ENCODE data around the gene ADGRB3.

Gene ADGRB3

DNA sequence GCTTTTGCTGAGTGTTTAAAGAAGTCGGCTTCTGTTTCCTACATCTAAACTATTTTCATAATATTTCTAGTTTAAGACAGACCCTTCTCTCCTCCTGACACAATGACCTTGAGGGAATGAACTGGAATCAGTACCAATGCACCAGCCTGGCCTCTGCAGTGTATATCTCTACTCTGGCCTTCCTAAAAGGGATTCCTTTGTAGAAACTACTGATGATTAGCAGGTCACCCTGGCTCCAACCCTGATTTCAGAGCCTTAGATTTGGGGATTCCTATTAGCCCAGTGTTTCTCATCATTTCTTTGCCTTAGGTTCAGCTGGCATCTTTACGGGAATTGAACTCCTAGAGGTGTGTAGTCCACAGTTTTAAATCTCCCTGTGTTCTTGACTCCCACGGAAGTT is 75.4 kb downstream of the ADGRB3 start:
- DNase-seq = no peak

DNA sequence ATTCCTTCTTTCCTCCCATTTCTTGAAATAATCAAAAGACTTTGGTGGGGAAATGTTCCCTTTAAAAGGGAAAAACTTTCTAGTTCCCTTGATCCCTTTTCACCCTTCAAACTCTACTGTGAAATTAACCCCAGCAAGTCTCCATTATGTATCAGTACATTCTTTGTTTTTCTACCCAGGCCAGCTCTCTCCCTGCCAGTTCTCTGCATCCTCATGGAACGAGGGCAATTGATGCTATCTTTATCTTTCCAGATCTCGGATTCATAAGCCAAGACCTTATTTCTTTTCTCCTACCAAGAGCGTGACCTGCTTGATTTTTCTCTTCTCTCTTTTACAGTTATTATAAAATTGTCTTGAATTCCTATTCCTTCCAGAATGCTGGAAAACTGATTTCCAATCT is 75.8 kb downstream of the ADGRB3 start:
- DNase-seq = no peak

DNA sequence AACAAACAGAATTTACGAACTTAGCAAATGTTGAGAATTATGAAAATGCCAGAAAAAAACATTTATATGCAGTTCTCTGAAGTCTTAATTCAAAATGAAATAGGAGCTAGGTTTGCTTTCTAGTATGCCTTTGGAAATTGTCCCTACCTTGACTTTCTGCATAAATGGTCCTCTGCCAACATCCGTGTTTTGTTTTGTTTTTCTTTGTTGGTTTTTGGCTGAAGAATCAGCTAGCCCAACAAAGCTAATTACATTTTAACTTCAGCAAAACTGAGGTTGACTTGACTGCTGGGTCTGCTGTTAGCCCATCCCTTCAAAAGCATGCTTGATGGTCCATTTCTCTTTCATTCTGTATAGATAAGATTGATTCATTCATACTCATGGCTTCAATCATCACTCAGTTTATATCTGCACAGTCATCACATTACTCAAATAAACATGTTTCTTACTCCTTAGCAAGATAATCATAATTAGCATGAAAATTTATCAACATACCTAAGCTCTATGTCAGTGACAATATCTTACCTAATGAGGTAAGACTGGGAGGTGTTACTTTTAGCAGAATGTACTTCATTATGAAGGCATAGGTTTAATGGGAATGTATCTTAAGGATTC is 76.4 kb downstream of the ADGRB3 start:
- no peak for DNase-seq

DNA sequence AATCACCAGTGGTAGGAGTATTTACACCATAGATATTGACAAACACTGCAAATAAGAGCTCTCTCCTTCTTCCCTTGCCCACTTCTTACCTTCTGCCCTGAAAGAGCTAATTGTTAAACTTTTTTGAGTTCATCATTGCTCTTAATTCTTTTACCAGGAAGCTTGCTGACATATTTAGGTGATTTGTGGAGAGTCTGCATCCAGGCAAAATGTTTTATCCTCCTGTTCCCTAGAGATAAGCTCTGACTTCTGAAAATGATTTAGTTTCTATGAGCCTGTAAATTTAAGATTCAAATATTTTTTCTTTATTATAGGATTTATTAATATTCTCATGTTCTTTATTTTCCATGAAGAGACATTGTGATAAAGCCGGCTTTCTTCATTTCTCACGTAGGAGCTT is 81.5 kb downstream of the ADGRB3 start:
- DNase-seq = no peak

DNA sequence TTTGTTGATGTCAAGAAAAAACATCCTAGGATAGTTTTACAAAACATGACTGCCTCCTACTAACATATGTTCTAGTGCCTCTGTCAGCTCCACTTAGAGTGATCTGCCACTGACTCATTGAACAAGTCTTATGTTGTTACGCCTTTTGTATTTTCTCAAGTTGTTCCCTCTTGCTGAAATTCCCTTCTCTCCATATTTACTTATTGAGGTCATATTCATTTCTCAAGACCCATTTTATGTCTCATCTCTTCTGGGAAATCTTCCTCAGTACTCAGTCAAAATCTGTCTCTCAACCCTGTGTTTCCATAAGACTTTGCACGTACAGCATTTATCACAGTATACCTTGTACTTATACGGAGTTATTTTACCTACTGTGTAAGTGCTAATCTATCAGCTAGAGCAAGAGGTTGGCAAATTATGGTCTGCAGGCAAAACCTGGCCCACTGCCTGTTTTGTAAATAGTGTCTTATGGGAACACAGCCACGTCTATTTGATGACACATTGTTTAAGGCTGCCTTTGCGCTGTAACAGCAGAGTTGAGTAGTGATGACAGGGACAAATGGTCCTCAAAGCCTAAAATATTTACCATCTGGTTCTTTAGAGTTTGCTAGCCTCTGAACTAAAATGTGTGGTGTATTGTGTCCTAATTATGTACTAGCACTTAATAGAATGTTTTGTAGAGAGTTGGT is 83.4 kb downstream of the ADGRB3 start:
- DNase-seq = peak; percentile 94

DNA sequence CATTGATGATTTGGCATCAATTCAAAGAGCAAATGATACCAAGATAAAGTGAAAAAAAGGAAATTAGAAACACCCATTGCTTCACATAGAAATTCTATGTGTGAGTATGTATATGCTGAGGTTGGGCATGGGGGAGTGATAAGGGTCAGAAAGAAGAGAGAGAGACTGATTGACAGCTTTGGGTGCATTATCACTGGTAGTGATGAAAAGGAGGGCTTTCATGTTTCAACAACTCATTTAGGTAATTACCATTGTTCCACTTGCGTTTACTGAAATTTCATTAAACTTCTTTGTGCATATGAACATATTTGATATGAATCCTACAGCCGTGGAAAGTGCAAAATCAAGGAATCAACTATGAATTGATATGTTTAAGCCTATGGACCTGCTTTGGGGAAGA is 84.7 kb downstream of the ADGRB3 start:
- no peak for DNase-seq

DNA sequence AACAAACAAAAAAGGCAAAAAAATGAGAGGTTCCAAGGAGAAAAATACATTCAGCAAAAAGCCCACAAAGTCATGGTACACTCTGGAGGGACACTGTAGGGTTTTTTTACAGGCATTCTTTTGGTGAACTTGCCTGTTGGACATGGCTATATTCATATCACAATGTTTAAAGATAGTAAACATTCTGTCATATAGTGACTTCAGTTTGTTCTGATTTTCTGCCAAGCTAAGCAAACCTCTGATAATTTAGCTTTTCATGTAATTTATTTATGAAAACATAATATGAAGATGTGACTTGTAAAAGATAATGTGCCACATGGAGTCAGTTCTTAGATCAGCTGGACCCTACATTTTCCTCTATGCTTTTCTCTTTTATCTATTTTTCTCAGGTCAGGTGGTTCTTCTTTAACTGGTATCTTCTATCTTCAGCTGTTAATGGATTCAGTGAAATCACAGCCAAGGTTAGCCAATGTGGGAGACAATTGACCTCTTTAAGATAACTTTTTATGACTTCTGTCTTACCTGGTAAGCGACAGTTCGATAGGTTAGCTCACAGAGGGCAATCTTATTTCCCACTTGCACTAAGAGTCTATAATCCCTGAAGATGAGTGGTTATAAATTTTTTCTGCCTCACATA is 87.9 kb downstream of the ADGRB3 start:
- no peak for DNase-seq

DNA sequence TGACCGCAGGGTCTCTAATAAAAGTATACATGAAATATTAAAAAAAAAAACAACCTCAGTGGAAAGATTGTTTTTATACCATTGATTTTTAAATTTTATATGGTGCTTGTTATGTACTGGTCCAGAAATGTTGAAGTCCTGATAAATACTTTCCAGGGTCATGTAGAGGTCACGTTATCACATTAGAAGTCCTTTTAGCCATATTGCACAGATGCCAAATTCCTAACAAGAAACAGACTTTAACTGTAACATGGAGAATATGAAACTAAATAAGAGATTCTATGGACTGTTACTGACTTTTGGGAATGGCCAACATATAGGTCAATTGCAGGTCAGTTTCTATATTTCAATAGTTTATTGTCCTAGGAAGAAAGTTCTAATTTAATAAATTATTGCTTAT is 89.0 kb downstream of the ADGRB3 start:
- DNase-seq = no peak

DNA sequence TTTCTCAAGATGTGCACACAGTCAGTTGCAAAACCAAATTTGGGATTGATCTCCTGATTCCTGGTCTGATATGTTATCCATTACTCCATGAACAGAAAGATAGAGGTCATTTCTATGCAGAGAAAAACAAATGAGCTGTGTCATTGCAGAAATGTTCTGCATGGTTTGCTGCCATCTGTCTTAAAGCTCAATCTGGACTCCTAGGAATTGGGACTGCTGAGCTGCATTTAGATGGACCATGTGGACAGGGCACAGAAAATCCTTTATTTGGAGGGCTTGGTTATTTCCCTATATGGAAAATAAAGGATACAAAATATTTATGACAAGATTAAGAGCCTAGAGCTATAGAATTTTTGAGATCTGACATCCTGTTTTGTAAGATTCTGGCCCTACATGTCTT is 91.3 kb downstream of the ADGRB3 start:
- no peak for DNase-seq

DNA sequence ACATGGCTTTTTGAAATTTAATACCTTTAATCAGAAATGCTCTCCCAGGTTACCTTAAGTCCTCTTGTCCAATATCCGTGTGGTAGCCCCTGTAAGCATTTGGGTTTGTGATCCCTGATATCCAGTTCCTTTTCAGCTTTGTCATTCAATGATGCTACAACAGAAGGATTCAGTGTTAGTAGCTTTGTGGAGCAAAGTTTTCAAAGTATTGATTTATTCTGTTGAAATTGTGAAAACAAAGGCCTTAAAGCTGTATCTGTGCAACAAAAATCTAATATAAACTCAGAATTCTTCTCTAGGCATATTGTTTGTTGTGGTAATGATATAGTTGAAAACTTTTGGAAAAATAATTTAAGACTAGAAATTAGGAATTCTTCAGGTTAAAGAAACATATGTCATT is 91.9 kb downstream of the ADGRB3 start:
- no peak for DNase-seq

DNA sequence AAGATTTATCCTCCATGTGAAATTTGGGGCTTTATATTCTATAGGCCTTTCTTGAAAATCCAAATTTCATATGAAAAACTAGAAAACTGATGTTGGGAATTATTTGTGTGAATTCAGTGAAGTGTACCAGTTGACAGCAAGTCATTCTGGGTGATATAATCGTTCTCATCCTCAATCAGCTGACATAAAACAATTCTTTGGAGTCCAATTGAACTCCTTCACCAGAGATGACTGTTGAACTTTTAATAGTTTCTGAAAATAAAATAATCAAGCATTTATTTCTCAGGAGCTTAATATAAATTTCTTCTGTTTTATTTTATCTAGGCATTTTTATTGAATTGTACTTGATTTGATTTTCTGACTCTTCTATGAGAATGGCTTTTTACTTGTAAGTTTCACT is 92.6 kb downstream of the ADGRB3 start:
- DNase-seq = no peak

DNA sequence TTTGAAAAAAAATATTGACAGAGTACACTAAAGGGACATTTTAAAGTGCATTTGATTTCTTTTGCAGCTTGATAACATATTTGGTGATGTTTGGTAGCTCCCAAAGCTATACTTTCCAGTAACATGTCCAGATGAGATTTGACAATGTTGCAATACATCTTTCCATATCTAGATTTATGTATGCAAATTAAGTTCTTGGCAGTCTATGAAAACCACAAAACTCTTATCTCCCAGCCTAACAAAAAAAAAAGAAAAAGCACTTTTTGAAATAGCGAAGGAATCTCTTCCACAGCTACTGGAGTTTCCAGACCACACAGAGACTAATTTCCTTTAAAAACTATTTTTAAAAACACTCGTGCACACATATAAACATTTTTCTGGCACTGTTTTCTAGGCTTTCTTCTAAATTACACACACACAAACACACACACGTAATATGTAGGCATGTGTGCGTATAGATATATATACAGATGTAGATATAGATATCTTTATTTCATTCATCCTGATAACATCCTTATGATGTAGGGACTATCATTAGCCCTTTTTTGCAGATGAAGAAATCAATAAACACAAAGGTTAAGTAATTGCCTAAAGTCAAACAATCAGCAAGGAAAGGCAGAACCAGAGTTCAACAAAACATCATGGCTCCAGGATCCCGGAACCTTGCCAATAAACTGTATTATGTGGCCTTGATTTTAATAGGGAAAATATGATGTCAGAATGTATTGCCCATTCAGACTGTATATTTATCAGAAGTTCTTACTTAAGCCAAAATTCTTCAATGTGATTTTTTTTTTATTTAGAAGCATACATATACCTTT is 93.3 kb downstream of the ADGRB3 start:
- no peak for DNase-seq

DNA sequence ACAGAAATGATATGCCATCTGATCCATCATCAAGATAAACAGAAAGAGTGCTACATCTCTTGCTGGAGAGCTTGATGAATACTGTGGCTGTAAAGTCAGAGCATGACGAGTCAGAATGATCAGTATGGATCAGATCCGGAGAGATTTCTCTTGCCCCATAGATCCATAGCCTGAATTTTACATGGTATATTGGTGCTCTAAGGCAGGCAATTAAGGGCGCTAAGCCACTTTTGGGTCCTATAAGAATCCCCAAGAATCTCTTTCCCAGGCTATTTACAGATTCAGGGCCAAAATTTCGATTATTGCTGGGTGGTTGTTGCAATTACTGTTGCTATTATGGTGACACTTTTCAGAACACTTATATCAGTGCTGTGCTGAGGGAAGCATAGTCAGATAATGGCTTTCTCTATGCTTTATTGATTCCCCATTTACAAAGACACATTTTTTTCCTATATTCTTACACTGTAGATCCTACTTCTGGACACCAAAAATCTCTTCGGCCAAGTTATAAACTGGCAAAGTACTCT is 94.4 kb downstream of the ADGRB3 start:
- DNase-seq = no peak

DNA sequence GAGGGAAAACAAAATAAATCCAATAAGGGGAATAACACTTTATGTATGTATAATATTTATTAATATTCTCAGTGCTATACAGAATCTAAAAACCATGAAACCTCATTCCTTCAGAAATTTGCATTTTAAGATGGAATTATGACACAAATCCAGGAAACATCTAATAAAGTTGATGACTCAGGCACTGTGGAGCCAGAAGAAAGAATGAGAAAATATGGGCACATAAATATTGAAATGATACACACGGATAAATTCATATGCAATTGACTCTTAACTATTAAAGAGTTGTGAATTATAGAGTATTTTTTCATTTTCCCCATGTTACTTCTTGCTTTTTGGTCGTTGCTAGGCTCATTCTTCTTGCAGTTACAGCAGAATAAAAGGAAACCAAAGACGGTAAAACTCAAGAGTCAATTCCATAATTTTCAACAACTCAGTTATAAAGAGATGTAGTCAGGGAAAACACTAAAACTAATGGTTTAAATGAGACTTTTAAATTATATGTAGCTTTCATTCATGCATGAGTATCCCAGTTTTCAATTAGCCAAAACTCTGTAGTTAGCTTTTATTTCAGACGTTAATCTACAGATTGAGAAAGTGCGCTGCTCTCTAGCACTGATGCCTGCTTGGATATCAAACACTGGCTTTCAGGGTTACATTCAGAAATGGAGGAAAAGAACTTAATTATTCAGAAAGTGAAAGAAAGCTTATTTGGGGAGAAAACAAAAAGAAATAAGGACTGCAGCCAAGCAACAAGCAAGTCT is 95.4 kb downstream of the ADGRB3 start:
- no peak for DNase-seq

DNA sequence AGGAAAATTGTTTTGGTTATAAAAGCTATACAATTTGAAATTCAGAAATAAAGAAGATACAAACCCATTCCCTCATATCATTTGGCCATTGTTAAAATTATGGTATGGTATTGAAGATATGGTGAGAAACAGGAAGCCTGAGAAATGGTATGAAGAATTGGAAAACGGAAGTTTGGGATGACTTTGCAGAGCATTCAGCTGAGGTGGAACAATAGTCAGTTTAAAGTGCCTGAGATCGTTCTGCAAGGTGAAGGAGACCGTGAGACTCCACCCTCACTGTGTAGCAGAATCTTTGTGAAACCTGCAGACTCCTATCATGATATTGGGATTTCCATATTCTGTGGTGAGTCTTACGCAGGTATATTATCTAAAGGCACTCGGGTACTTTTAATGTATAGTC is 97.3 kb downstream of the ADGRB3 start:
- DNase-seq = no peak

DNA sequence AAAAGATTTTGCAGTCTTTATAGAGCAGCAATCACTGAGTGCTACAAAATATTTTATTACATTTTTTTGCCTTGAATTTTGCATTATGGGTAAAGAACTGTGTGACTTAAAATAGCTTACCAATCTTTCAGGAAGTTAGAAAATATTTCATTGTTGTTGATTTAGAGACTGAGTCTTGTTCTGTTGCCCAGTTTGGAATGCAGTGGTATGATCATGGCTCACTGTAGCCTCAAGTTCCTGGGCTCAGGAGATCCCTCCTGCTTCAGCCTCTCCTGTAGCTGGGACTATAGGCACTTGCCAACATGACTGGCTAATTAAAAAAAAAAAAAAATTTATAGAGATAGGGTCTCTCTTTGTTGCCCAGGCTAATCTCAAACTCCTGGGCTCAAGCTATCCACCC is 100.8 kb downstream of the ADGRB3 start:
- DNase-seq = no peak

DNA sequence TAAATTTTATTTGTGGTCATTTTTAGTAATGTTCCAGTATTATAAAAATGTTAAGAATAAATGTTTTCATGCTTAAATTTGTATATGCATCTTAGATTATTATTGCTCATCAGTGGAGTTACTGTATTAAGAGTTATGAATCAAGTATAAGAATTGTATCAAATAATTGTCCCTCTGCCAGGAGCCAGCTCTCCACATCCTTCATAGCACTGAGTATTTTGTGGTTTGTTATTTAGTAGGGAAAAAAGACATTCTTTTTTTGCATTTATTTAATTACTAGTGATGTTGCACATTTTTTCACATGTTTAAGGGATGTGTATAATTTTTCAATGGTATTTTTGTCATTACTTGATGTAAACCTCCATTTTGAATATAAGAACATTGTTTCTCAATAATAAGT is 102.0 kb downstream of the ADGRB3 start:
- DNase-seq = no peak

DNA sequence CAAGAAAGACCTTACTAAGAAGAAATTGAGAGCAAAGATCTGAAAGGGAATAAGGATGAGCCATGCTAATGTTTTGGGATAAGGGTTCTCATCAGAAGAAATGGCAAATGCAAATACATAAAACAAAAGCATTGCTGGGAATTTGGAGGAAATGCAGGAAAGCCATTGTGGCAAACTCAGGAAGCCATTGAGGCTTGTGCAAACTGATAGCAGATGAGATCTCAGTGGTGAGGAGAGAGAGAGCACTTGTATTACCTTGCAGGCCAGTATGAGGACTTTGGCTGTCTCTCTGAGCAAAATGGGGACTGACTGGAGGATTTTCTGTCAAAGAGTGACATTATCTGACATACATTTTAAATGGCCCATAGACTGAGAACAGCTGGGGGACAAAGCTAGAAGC is 103.0 kb downstream of the ADGRB3 start:
- no peak for DNase-seq

DNA sequence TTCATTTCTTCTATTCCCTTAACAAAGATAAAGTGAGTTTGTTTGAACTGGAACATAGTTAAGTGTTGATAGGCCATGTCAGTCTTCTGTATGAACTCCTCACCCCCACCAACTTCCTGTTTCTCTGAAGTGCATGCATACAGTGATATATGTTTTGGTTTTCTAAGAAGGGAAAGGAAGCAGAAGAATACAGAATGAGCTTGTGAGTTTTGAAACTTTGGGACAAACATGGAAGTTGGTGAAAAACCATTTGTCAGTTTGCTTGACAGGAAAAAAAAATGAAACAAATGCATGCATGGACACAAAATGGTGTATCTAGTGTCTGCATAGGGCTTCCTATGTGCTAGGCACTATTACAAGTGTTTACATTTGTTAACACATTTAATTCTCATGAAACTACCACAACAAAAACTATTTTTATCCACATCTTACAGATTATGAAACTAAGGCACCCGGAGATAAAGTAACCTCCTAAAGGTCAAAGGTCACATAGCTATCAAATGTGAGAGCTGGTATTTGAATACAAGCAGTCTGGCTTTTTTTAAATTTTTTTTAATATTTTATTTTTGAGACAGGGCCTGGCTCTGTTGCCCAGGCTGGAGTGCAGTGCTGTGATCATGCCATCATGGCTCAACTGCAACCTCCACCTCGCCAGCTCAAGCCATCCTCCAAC is 105.9 kb downstream of the ADGRB3 start:
- no peak for DNase-seq

DNA sequence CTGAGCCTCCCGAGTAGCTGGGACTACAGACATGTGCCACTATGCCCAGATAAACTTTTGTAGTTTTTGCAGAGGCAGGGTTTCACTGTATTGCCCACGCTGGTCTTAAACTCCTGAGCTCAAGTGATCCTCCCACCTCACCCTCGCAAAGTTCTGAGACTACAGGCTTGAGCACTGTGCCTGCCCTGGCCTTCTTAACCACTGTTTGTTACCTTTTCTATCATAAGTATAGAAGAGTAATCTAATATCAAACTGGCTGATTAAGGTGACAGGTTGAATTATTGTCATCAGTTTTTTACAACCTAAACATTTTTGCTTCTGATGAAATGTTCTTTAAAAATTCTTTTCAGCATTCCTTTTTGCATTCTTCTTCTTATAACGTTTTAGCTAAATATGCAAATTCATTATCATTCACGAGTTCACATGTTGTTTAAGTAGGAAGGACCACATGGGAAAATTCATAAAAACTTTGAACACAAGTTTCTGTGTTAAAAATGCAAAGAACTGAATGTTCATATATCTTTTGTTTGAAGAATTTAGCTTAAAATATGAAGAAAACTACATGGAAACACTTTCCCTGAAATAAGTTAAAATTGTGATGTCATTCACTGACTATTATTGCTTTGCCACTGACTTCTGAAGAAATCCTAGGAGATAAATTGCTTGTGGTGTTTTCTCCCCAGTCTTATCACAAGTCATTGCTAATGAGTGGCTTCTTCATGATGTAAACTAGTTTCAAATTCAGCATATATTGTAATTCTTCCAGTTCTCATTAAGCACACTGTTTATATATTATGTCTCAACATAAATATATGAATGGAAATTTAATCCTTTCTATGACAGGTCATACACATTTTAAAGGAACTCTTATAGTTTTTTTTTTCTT is 106.7 kb downstream of the ADGRB3 start:
- no peak for DNase-seq

DNA sequence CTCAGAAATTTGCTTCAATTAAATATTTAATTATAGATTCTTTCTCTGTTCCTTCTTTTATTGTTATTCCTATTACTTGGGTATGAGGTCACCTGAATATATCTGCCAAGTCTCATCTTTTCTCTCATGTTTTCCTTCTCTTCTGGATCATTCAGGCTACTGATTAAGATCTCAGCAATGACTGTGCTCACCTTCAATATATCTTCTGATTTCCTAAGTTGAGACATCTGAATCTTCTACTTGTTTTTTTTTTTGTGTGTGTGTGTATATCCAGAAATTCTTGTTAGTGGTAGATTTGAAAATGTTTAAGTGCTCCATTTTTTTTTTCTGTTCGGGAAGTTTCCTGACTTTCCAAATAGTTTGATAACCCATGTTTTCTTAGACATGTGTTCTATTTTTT is 108.0 kb downstream of the ADGRB3 start:
- DNase-seq = no peak
